ENCODE data around the gene GAREM2.

DNA sequence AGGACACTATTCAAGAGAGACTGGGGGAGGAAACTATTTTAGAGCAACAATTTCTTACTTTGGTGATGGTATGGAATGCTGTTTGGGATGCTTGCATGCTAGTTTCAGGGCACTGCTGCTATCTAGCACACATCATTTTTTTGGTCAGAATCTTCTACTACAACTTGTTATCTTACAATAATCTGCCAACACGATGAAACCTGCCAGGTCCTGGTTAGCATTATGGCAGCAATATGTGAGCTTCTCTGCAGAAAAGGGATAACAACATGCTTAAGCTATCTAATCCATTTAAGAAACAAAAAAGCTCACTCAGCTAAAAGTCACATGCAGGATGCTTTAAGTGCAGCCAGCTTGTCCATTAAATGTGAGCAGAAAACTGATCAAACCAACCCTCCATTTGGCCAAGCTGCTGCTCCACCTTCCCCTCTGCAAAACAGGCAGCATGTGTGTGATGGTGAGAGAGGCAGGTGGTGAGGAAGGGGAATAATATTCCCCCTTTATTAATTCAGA lies 30.1 kb downstream of the GAREM2 start:
- TF ChIP-seq CTCF (IDR thresholded peaks at IDR 0.05) (no peak), POLR2AphosphoS5 (IDR thresholded peaks at IDR 0.05) (no peak)
